ENCODE measurements around the gene KDM7A.

DNA sequence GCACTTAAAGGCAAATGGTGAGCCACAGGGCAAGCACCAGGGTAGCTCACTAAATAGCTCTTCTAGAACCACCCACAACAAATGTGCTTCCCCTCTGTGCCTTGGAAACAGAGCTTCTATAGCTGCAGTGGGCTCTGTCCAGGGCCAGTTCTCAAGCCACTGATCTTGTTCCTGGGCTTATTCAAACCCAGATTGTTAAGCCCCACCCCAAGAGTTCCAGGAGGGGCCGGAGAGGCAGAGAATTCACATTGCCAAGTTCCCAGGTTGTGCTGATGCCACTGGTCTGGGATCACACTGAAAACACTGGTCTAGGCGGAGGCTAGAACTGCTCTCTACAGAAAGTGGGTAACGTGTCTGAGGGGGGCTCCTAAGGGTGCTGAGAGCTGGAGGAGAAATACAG is 15.4 kb upstream of the KDM7A start:
- TF ChIP-seq, protein P1, sequence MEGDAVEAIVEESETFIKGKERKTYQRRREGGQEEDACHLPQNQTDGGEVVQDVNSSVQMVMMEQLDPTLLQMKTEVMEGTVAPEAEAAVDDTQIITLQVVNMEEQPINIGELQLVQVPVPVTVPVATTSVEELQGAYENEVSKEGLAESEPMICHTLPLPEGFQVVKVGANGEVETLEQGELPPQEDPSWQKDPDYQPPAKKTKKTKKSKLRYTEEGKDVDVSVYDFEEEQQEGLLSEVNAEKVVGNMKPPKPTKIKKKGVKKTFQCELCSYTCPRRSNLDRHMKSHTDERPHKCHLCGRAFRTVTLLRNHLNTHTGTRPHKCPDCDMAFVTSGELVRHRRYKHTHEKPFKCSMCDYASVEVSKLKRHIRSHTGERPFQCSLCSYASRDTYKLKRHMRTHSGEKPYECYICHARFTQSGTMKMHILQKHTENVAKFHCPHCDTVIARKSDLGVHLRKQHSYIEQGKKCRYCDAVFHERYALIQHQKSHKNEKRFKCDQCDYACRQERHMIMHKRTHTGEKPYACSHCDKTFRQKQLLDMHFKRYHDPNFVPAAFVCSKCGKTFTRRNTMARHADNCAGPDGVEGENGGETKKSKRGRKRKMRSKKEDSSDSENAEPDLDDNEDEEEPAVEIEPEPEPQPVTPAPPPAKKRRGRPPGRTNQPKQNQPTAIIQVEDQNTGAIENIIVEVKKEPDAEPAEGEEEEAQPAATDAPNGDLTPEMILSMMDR (IDR thresholded peaks at IDR 0.05), result no peak
- no peak for TF ChIP-seq POLR2A (IDR thresholded peaks at IDR 0.05)
- no peak for TF ChIP-seq EP300 (IDR thresholded peaks at IDR 0.05)

Data from tibial nerve (tissue), 4 donors.